Astrocyte of the cerebellum (primary cell): ENCODE results near the gene SPATA21.

ENCODE experiments used
- DNase-seq: peaks from one replicate; pipeline ENCODE4 v3.0.0-alpha.2; 2011; ENCODE audit warnings: low read depth
- H3K4me3 ChIP-seq: 2 replicates; pipeline ENCODE4 v1.5.1; 2011; ENCODE audit warnings: mild to moderate bottlenecking, low read depth, low read length, moderate library complexity
- in situ Hi-C: cut with HindIII; loops from 2 replicates; pipeline ENCODE4 v1.10.0; 2017; ENCODE audit warnings: low sequenced_read_pairs
- TF ChIP-seq, protein P1 (sequence below): IDR thresholded peaks from 2 replicates; pipeline ENCODE4 v1.5.1; 2012; ENCODE audit warnings: low read length, low read depth, moderate library complexity, mild to moderate bottlenecking; ENCODE audit errors: missing control alignments

Gene SPATA21

DNA sequence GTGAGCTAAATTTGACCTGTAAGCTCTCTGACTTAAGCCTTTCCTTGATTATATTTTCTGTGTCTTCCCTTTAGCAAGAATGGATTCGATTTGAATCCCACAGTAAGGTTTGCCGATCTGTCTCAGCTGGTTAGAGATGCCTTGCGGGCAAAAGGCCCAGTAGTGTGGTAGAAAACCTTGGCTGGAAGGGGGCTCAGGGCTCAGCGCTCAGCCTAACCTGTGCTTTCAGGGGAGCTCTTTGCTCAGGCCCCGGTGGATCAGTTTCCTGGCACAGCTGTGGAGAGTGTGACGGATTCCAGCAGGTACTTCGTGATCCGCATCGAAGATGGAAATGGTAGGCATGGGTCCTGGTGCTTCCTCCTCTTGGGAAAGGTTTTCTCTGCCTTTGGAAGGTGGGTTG is 10.4 kb upstream of the SPATA21 start:
- in situ Hi-C loops, result no loop called here
- no peak for DNase-seq
- no peak overlapping the region for H3K4me3 ChIP-seq
- TF ChIP-seq, protein P1, sequence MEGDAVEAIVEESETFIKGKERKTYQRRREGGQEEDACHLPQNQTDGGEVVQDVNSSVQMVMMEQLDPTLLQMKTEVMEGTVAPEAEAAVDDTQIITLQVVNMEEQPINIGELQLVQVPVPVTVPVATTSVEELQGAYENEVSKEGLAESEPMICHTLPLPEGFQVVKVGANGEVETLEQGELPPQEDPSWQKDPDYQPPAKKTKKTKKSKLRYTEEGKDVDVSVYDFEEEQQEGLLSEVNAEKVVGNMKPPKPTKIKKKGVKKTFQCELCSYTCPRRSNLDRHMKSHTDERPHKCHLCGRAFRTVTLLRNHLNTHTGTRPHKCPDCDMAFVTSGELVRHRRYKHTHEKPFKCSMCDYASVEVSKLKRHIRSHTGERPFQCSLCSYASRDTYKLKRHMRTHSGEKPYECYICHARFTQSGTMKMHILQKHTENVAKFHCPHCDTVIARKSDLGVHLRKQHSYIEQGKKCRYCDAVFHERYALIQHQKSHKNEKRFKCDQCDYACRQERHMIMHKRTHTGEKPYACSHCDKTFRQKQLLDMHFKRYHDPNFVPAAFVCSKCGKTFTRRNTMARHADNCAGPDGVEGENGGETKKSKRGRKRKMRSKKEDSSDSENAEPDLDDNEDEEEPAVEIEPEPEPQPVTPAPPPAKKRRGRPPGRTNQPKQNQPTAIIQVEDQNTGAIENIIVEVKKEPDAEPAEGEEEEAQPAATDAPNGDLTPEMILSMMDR, result no peak

DNA sequence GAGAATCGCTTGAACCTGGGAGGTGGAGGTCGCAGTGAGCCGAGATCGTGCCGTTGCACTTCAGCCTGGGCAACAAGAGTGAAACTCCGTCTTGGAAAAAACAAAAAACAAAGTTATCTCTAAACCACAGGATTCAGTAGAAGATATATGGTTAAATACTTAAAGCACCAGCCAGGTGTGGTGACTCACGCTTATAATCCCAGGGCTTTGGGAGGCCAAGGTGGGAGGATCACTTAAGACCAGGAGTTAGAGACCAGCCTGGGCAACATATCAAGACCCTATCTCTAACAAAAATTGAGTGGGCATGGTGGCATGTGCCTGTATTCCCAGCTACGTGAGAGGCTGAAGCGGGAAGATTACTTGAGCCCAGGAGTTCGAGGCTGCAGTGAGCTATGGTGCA is 8.9 kb upstream of the SPATA21 start:
- no peak for DNase-seq
- no peak overlapping the region for H3K4me3 ChIP-seq
- TF ChIP-seq, protein P1, result no peak
- in situ Hi-C loops, result no loop called here

DNA sequence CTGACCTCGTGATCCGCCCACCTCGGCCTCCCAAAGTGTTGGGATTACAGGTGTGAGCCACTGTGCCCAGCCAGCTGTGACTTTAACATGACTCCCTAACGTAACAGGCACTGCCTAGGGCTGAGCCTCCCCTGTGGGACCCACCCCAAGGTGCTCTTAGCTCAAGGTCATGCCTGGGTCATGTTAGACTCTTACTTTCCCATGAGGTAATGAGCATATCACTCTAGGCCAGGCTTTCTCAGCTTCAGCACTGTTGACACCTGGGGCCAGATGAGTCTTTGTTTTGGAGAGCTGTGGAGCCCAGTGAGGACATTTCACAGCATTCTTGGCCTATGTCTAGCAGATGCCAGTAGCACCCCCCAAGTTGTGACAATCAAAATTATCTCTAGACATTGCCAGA is 7.8 kb upstream of the SPATA21 start:
- no peak overlapping the region for H3K4me3 ChIP-seq
- DNase-seq, result no peak
- in situ Hi-C loops, result no loop called here
- TF ChIP-seq, protein P1, result no peak

DNA sequence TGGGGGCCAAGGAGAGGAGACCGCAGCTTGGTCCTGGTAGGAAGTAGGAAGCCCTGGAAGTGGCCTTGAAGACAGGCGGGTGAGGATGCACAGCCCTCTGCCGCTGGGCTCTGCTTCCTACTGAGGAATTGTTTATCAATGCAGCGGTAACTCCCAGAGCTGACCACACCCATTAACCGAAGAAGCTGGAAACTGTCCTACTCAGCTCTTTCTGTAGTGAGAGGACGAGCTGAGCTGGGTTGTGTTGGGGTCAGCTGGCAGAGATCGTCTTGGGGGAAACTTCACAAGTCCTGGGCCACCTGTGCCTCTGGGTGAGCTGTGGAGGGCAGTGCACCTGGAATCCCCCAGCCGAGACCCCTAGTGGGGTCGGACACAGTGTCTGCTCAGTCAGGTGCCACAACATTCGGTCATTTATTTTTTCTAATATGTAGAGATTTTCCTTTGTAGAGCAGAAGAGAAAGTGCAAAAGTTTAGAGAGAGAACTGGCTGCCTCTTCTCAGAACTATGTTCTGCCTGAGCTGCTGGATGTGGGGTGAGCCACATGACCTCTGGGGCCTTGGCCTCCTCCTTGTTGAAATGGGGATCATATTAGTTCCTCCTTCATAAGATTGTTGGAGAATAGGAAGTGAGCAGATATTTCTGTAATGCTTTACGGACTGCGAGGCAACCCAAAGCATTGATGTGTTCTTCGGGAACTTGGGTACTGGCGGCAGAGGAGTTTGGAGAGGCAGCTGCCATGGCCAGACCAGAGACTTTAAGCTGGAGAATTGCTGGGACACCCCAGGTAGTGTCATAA is 6.9 kb upstream of the SPATA21 start:
- in situ Hi-C loops, result no loop called here
- H3K4me3 ChIP-seq, result no peak overlapping the region
- DNase-seq, result no peak
- TF ChIP-seq, protein P1, result no peak

DNA sequence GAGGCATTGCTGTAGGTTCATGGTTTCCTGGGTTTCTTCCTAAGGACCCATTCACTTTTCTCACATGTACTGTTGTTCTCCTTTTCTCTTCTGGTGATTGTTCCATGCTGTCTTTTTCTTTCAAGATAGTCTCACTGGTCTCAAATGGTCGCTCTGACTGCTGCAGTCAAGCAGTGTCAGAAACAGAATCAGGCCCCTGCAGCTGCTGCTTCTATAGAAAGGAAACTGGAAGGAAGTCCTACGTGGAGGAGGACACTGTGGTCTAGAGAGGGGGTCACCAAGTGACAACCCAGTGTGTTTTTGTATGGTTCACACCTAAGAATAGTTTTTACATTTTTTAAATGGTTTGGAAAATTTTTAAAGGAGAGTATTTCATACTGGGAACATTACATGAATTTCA is 5.7 kb upstream of the SPATA21 start:
- TF ChIP-seq, protein P1, result no peak
- in situ Hi-C loops, result no loop called here
- no peak for DNase-seq
- H3K4me3 ChIP-seq, result no peak overlapping the region

DNA sequence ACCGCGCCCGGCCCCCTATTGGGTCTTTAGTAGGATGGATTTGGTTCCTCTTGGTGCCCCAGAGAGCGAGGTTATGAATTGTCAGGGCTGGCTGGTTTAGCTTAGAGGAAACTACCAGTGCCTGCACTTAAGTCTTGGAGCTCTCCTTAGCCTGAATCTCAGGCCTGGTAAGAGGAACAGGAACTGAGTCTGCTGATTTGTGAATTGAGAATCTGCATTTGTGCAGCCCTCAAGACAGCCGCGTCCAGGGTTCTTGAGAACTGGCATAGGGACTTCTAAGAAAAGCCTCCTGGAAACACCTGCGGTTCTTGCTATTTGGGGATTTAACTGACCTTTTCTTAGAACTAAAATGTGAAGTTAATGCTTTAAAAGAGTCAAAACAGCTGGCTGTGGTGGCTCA is 5.0 kb upstream of the SPATA21 start:
- TF ChIP-seq, protein P1, result no peak
- DNase-seq, result no peak
- in situ Hi-C loops, result no loop called here
- no peak overlapping the region for H3K4me3 ChIP-seq
